ENCODE data around the gene ACVR1B.

GRCh38 chr12:52003016-52003550 is 51.6 kb downstream of the ACVR1B start:
- TF ChIP-seq CTCF (IDR thresholded peaks at IDR 0.05) (no peak), EZH2 (IDR thresholded peaks at IDR 0.05) (no peak)
